Activated T-cell treated with anti-CD3 and anti-CD28 coated beads for 1 hour (primary cell): Measurements from ENCODE around the gene CCNL1.
"Not testable (repeated sequence)": the region's sequence is repeated elsewhere in the genome, so short reads cannot be mapped to it uniquely, and the experiment has no call there.

Experiments
- DNase-seq: peaks from one replicate; pipeline ENCODE4 v3.0.0-alpha.2; 2020; ENCODE audit warnings: low read depth

Gene CCNL1

GRCh38 chr3:157159762-157160657 lies at the start of gene CCNL1:
Gene CCNL1 (minus strand): TSS chr3:157160147. CDS start chr3:157160094, 53 bp downstream.
- DNase-seq = peak; percentile 94

DNA sequence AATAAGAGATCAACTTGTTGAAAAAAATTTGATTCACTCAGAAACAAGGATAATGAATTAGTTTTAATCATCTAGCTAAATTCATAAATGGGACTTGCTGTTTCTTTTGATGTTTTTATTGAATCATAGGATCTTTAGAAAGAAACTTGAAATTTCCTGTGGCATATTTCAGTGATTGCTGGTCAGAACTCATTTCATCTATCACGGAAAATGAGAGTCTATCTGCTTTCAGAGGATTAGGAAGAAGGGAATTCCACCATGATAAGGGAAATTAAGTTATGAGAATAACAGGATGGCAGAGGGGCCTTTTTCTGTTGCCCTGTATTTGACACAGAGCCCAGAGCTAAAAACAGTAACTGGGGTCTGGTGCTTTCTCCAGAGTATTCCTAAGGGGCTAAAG lies 44.9 kb upstream of the CCNL1 start:
- no peak for DNase-seq

GRCh38 chr3:157204431-157204830 lies 44.5 kb upstream of the CCNL1 start:
- DNase-seq = no peak

- DNase-seq = no peak
Measured at GRCh38 chr3:157201648-157202278, 41.8 kb upstream of the CCNL1 start.

DNA sequence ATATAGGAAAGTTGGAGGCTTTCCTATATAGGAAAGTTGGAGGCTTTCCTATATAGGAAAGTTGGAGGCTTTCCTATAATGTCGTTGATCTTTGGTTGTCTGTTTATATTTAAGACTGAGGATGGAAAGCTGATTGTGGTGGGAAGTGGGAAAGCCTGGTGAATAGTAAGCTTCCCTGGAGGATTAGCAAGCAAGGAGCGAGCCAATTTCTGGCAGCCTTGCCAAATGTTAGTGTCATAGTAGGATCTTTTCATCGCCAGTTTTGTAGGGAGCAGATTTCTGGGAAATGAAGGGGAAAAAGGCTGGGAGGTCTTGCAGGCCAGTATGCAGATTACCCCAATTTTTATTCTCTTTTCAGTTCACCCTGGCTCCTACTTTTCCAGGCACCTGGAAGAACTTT lies 39.9 kb upstream of the CCNL1 start:
- no peak for DNase-seq

GRCh38 chr3:157195965-157196364 lies 36.0 kb upstream of the CCNL1 start:
- DNase-seq = no peak

- DNase-seq = not testable (repeated sequence)
Measured at GRCh38 chr3:157191149-157191548, 31.2 kb upstream of the CCNL1 start.

DNA sequence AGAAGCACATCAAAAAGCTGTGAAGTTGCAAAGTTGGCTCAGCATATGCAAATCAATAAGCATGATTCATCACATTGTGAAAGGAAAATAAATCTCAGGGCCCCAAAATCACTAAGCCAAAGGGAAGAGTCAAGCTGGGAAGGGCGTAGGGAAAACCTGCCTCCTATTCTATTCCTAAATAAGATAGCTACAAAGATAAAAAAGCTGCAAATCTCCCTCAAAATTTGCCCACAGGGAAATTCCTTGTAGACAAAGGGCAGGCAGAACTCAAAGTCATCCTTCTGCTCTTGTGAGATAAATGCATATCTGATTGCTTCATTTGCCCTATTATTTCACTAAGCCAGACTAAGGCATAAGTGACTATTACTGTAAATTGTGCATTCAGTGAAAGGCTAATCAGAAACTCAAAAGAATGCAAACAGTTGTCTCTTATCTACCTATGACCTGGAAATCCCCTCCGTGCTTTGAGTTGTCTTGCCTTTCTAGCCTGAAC lies 30.5 kb upstream of the CCNL1 start:
- DNase-seq = no peak

GRCh38 chr3:157188391-157188790 lies 28.4 kb upstream of the CCNL1 start:
- no peak for DNase-seq

DNA sequence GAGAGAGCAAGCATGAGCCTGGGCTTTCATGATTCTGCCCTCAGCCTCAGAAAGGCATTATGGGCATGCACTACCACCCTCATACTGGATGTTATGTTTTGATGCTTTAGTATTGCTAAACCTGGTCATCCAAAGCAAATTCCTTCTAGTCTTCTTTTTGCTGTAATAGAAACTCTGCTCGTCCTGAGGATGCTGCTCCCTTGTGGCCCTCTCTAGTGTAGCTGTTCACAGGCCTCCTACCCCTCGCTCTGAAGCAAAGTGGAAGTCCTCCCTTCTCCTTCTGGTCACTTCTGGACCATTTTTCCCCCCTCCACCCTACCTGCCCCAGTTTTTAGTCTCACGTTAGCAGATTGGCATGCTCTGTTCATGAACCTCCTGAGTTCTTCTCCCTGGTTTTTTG lies 22.9 kb upstream of the CCNL1 start:
- DNase-seq = no peak

GRCh38 chr3:157180262-157180661 lies 20.3 kb upstream of the CCNL1 start:
- DNase-seq = no peak

DNA sequence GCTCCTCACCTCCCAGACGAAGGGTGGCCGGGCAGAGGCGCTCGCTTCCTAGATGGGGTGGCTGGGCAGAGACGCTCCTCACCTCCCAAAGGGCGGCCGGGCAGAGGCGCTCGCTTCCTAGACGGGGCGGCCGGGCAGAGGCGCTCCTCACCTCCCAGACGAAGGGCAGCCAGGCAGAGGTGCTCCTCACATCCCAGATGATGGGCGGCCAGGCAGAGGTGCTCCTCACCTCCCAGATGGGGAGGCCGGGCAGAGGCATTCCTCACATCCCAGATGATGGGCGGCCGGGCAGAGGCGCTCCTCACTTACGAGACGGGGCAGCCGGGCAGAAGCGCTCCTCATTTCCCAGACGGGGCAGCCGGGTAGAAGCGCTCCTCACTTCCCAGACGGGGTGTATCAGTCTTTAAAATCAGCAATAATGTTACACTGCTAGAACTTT lies 19.4 kb upstream of the CCNL1 start:
- DNase-seq = no peak

DNA sequence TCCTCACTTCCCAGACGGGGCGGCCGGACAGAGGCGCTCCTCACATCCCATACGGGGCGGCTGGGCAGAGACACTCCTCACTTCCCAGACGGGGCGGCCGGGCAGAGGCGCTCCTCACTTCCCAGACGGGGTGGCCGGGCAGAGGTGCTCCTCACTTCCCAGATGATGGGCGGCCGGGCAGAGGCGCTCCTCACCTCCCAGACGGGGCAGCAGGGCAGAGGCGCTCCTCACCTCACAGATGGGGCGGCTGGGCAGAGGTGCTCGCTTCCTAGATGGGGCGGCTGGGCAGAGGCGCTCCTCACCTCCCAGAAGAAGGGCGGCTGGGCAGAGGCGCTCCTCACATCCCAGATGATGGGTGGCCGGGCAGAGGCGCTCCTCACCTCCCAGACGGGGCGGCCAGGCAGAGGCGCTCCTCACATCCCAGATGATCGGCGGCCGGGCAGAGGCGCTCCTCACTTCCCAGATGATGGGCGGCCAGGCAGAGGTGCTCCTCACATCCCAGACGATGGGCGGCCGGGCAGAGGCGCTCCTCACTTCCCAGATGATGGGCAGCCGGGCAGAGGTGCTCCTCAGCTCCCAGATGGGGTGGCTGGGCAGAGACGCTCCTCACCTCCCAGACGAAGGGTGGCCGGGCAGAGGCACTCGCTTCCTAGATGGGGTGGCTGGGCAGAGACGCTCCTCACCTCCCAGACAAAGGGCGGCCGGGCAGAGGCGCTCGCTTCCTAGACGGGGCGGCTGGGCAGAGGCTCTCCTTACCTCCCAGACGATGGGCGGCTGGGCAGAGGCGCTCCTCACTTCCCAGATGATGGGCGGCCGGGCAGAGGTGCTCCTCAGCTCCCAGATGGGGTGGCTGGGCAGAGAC lies 18.8 kb upstream of the CCNL1 start:
- not testable (repeated sequence) for DNase-seq

GRCh38 chr3:157177801-157178453 lies 18.0 kb upstream of the CCNL1 start:
- not testable (repeated sequence) for DNase-seq

- no peak for DNase-seq
Measured at GRCh38 chr3:157176934-157177333, 17.0 kb upstream of the CCNL1 start.

GRCh38 chr3:157175691-157176507 lies 16.0 kb upstream of the CCNL1 start:
- DNase-seq = no peak

- peak; percentile 95 for DNase-seq
Measured at GRCh38 chr3:157174649-157175498, 14.9 kb upstream of the CCNL1 start.

DNA sequence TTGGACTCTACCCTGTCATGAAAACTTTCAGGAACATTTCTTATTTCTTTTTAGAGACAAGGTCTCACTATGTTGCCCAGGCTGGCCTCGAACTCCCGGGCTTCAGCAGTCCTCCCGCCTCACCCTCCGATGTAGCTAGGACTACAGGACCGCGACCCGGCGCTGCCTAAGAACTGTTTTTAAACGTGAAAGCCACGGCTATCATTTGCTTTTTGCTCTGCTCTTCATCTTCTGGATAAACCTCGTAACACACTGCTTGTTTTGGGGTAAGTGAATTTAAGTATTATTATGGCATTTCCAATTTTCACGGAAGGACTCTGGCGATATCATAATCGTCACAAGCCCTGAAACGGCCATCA lies 14.3 kb upstream of the CCNL1 start:
- DNase-seq = no peak

DNA sequence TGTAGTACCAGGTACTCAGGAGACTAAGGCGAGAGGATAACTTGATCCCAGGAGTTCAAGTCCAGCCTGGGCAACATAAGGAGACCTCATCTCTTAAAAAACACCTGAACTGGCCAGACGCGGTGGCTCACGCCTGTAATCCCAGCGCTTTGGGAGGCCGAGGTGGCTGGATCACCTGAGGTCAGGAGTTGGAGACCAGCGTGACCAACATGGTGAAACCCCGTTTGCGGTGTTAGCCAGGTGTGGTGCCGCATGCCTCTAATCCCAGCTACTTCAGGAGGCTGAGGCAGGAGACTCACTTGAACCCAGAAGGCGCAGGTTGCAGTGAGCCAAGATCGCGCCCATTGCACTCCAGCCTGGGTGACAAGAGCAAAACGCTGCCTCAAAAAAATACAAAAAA lies 13.4 kb upstream of the CCNL1 start:
- not testable (repeated sequence) for DNase-seq

GRCh38 chr3:157172746-157173145 lies 12.8 kb upstream of the CCNL1 start:
- no peak for DNase-seq
